HG03060 (cell line): ENCODE measurements around the gene TEKTIP1.
"Not testable (repeated sequence)": the region's sequence is repeated elsewhere in the genome, so short reads cannot be mapped to it uniquely, and the experiment has no call there.

Experiments
- ATAC-seq: cut with Tn5 transposase; IDR thresholded peaks from one replicate; pipeline ENCODE4 v1.9.1; 2021; ENCODE audit warnings: low read depth, moderate number of reproducible peaks; ENCODE audit not compliant: unreplicated experiment

TEKTIP1 gene

DNA sequence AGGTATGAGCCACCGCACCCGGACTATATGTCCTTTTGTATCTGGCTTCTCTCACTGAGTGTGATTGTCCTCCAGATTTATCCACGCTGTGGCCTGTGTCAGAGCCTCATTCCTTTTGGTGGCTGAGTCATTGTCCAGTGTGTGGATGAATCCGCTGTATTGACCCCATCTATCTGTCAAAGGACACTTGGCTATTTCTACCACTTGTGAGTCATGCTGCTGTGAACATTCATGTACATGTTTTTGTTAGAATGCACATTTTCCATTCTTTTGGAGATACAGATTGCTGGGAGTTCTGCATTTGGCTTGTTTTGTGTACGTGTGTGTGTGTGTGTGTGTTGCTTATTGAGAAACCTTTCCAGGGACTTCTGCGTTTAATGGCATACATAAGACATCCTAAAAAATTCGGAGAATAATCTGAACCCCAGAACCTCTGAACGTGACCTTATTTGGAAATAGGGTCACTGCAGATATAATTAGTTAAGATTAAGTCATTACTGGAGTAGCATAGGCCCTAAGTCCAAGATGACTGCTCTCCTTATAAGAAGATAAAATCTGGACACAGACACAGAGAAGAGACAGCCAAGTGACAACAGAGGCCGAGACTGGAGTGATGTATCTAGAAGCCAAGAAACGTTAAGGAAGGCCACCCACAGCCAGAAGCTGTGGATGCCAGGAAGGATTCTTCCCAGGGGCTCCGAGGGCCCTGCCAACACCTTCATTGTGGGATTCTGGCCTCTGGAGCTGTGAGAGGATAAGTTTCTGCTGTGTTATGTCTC, 41.4 kb downstream of the TEKTIP1 start:
- no peak for ATAC-seq

DNA sequence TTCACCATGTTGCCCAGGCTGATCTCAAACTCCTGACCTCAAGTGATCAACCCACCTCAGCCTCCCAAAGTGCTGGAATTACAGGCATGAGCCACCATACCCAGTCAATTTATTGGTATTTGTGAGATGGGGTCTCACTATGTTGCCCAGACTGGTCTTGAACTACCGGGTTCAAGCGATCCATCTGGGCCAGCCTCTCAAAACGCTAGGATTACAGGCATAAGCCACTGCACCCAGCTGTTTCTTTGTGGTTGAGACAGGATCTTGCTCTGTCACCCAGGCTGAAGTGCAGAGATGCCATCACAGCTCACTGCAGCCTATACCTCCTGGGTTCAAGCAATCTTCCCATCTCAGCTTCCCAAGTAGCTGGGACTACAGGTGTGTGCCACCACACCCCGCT, 42.8 kb downstream of the TEKTIP1 start:
- ATAC-seq, result not testable (repeated sequence)

DNA sequence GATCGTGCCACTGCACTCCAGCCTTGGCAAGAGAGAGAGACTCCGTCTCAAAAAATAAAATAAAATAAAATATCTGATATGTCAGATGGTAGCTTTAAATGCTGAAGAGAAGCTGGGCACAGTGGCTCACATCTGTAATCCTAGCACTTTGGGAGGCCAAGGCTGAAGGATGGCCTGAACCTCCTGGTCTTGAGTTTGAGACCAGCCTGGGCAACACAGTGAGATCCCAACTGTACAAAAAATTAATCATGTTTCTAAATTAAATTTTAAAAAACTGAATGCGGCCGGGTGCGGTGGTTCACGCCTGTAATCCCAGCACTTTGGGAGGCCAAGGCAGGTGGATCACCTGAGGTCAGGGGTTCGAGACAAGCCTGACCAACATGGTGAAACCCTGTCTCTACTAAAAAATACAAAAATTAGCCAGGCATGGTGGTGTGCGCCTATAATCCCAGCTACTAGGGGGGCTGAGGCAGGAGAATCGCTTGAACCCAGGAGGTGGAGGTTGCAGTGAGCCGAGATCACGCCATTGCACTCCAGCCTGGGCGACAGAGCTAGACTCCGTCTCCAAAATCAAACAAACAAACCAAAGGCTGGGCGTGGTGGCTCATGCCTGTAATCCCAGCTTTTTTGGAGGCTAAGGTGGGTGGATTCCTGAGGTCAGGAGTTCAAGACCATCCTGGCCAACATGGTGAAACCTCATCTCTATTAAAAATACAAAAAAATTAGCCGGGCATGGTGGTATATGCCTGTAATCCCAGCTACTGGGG, 45.2 kb downstream of the TEKTIP1 start:
- not testable (repeated sequence) for ATAC-seq

DNA sequence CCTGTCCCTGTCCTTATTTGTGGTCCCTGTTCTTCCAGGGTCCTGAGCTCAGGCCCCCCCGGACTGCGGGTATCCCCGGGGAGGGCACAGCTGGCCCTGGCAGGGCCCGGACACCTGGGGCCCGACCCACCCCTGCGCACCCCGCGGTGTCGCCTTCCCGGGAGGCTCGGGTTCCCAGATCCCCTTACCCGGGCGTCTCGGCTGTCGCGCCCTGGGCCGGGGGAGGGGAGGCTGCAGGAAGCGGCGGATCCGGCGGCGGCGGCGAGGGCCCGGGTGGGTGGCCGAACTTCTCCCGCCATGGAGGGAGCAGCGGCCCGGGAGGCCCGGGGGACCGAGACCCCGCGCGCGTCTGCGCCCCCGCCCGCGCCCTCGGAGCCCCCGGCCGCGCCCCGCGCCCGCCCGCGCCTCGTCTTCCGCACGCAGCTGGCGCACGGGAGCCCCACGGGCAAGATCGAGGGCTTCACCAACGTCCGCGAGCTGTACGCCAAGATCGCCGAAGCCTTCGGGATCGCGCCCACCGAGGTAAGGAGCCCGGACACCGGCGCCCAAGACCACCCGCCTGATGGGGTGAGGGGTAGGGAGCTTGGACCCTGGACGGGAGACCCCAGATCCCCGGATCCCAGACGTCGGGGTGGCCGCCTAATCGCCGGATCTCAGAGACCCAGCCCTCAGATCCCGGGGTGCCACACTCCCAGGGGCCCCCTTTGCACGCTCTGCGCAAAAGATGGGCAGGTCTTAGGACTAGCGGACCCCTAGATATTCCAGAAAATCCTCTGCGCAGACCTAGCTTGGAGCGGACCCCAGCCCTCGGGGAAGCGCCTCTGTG, 46.5 kb downstream of the TEKTIP1 start, which contains the start of gene GIPC3:
TSS of gene GIPC3 (plus strand) at position 178 of the 826 bp plus-strand sequence. CDS start at position 298, 120 bp downstream.
- no peak for ATAC-seq

DNA sequence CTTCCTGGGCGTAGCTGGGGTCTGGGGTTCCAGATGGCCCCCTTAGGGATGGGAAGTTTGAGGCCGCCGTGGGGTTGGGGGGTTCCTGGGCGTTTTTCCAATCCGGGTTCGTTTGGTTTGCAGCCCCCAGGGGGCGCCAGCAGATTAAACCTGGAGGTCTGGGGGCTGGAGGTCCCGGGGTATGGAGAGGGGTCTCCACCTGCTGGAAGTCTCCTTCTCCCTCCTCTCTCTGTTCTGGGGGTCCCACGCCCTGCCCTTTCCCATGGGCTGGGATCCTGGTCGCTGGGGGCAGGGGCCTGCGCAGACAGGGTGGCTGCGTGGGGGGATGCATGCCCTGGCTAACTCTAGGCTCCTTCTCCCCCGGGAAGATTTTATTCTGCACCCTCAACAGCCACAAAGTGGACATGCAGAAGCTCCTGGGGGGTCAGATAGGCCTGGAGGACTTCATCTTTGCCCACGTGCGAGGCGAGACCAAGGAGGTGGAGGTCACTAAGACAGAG, 47.2 kb downstream of the TEKTIP1 start:
- ATAC-seq, result no peak

DNA sequence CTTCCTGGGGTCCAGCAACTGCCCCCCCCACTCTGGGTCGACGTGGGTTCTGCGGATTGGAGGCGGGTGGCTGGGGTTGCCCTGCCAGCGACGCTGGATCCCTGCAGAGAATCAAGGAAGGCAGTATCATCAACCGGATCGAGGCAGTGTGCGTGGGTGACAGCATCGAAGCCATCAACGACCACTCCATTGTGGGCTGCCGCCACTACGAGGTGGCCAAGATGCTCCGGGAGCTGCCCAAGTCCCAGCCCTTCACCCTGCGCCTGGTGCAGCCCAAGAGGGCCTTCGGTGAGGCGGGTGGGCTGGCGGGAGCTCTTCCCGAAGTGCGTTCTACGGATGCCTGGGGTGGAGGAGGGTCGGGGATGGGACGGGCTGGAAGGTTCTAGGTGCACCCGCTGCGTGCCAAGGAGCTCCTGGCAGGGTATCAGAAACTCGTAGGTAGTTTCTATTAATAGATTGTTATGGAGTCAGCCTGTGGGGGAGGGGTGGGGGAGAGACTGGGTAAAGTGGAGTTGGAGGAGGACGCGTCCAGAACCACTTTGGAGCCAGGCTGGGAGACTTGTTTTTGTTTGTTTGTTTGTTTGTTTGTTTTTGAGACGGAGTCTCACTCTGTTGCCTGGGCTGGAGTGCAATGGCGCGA, 47.9 kb downstream of the TEKTIP1 start:
- no peak for ATAC-seq

DNA sequence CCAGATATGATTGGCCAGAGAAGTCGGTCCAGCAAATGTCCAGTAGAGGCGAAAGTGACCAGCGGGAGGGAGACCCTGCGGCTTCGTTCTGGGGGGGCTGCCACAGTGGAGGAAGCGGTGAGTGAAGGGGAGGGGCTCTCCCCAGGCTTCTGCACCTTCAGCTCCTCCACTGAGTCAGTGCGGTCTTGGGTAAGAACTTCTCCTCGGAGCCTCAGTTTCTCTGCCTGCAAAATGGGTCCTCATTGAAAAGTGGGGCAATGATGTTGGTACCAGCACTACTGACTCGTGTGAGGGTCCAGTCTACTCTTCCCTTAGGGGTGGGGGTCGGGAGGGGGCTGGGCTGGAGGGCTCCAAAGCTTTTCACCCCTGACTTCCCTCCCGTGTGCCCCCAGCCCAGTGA, 50.5 kb downstream of the TEKTIP1 start:
- ATAC-seq, result no peak

DNA sequence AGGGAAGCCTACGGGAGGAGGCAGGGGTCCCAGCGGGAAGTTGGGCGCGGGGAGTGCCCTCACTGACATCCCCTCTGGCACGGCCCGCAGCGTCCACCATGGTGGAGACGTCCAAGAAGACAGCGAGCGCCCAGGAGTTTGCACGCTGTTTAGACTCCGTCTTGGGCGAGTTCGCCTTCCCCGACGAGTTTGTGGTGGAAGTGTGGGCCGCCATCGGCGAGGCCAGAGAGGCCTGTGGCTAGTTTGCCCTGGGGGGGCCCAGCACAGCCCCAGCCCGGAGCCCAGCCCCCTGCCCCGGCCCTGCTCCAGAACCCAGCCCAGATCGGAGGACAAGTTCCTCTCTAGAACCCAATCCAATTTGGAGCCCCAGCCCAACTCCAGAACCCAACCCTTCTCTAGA, 51.0 kb downstream of the TEKTIP1 start:
- no peak for ATAC-seq

DNA sequence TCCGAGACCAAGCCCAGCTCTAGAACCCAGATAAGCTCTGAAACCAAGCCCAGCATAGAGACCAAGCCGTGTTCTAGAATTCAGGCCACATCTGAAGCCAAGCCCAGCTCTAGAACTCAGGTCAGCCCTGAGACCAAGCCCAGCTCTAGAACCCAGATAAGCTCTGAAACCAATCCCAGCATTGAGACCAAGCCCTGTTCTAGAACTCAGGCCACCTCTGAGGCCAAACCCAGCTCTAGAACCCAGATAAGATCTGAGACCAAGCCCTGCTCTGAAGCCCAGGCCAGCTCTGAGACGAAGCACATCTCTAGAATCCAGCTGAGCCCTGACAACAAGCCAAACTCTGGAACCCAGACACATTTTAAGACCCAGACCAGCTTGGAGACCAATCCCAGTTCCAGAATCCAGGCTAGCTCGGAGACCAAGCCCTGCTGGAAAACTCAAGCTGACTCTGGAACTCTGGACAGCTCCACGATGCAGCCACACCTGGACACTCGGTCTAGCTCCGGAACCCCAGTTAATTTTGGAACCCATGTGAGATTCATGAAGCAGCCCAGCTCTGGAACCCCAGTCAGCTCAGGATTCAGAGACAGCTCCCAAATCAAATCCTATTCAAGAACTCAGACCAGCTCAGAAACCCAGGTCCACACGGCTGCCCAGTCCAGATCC, 52.2 kb downstream of the TEKTIP1 start:
- ATAC-seq, result no peak

DNA sequence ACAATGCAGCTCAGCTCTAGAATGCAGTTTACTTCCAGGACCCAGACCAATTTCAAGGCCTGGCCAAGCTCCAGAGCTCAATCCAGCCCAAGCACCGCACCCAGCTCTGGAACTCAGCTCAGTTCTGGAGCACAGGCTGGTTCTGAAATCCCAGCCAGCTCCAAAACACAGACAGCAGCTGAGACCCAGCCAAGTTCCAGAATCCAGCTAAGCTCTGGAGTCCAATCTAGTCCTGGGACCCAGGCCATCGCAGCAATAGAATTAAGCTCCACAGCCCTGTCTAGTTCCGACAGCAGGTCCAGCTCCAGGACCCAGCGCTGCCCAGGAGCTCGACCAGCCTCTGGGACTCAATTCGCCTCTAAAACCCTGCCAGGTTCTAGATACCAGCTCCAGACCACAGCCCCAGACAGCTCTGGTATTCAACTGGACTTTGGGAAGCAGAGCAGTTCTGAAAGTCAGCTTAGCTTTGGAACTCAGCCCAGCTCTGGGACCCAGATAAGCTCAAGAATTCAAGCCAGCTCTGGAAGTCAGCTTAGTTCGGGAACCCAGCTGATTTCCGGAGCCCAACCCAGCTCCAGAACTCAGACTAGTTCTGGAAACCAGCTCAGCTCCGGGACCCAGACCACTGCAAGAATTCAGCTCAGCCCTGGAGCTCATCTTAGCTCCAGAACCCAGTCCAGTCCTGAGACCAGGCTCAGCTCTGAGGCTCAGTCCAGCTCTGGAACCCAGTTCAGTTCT, 53.1 kb downstream of the TEKTIP1 start:
- no peak for ATAC-seq

DNA sequence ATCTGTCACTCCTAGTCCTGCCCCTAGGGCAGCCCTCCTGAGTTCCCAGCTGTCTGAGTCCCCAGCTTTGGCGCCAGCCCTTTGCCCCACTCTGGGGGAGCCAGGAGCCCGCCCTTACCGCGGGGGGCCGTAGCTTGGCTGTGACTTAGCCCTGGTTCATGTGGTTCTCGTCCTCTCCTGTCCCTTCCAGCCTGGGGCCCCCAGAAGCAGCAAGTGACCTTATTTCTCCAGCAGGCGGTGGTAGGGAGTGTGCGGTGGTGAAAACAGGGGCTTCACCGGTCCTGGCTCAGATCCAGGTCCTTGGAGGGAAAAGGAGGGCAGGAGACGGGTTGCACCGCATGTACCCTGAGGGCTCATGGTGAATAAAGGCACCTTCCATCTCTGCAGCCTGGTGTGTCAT, 54.2 kb downstream of the TEKTIP1 start:
- no peak for ATAC-seq
